Fibroblast of skin of left quadriceps (primary cell): ENCODE data around the gene GNB5.
A peak's percentile ranks its signal among the peaks of the same experiment; 100 is the strongest.
"Not testable (repeated sequence)": the region's sequence is repeated elsewhere in the genome, so short reads cannot be mapped to it uniquely, and the experiment has no call there.

Source experiments
- DNase-seq, 2 experiments: peaks; one replicate each; pipeline ENCODE4 v3.0.0-alpha.2; 2013; ENCODE audit warnings: low read depth in 2 of 2

Gene GNB5

DNA sequence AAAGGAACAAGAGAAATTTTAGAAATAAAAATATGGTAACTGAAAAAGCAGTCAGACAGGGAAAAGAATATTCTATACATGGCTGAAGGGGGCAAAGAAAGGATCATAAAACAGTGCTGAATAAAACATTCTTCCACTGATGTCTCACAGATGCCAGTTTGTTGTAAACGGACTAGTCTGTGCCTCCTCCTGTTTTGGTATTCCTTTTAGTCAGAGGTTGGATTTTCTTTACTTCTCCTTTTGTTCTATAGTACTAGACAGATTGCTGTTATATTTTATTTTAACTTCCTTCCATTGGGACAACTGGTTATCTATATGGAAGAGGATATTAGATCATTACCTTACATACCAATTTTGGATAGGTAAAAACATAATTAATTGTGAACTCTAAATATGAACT lies 16.0 kb upstream of the GNB5 start:
- DNase-seq: no peak

DNA sequence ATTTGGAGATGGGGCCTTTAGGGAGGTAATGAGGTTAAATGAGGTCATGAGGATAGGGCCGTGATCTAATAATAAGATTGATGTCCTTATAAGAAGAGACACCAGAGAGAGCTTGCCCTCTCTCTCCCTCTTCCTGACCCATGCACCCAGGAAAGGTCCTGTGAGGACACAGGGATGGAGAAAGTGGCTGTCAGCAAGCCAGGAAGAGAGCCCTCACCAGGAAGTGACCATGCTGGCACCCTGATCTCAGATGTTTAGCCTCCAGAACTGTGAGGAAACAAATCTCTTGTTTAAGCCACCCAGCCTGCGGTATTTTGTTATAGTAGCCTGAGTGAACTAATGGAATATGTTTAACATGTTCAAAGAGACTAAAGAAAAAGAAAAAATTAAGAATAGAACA lies 15.3 kb upstream of the GNB5 start:
- DNase-seq: no peak

DNA sequence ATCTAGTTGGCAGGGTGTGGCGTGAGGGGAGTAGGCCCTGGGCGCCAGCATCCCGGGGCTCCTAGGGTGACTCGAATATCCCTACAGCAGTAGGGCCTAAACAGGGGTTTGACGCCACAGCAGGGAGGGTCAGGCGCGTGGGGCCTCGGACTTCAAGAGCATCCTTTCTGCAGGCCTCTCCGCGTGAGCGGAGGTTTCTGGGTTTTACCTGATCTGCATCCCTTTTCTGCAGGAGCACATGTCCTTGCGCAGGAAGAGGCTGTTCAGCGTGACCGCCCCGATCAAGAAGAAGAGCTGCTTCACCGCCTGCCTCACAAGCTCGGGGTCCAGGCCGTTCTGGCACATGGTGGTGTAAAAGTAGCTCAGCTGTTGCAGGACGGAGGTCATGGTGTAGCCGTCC lies 13.5 kb upstream of the GNB5 start:
- no peak for DNase-seq

DNA sequence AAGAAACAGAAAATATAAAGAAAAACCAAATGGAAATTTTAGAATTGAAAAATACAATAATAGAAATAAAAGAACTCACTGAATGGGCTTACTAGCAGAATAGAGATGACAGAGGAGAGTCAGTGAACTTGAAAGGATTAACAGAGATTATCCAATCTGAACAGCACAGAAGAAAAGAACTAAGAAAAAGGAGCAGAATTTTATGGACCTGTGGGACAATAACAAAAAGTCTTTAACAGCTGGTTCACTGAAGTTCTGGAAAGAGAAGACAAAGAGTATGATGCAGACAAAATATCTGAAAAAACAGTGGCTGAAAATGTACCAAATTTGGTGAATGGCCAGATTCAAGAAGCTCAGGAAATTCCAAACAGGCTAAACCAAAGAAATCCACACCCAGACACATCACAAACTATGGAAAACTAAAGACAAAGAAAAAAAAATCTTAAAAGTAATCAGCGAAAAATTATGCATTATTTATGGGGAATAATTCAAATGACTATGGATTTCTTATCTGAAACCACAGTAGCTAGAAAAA lies 9.7 kb upstream of the GNB5 start:
- DNase-seq: no peak

DNA sequence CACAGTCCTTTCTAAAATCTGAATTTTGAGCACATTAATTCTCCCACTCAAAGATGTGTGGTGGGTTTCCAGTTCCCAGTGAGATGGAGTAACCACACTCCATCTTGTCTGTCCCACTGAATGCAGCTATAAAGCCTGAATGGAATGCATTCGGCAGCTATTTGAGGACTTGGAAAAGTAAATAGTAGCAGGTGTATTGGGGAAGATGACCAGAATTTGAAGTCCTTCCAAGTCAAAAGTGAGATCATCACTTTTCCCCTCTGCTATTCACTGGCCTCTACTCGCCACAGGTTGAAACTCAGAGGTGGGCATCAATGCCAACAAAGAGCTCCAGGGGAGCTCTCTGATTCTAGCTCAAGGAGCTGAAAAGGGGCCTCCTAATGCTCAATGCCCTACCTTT lies 8.1 kb upstream of the GNB5 start:
- DNase-seq: no peak

DNA sequence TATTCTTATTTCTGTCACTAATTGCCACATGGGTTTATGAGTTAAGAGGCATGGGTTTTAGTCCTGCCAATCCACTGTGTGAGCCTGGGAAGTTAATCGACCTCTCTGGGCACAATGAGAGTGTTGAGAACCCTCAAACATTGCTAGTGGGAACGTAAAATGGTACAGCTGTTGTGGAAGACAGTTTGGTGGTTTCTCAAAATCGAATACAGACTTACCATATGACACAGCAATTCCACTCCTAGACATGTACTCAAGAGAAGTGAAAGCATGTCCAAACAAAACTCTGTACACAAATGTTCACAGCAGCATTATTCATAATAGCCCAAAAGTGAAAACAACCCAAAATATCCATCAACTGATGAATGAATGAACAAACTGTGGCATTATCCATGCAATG lies 5.7 kb upstream of the GNB5 start:
- no peak for DNase-seq

DNA sequence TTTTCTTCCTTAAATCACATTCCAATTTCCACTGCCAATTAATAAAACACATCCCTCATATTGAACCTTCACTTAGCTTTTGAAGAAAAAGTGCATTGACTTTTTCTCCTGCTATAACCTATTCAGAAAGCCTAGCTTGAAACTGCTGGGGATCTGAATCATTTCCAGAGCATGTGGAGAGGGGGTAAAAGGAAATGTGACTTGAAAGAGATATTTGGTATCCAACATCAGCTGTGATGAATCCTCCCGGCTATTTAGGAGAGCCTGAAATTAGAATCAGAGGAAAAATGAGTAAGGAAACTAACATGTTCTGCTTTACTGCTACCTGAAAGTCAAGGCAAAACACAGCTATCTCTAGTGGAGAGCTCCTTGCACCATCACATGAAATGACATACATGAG lies 2.6 kb upstream of the GNB5 start:
- DNase-seq: no peak

DNA sequence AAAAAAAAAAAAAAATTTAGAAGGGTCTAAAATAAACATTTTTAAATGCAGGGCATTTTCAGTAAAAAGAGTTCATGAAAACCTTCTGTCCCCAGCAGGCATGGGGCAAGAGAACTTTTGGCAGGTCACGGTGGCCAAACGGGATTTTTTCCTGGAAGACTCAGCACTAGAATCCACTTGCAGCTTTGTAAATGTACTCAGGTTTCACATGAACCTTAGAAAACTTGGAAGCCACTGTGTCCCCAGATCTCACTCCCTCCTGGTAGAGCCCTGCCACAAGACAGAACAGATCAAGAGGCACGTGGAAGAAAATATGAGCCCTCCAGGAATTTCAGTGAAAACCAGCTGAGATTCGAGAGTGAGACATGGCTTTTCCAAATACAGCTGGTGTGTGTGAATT lies 2.1 kb upstream of the GNB5 start:
- no peak for DNase-seq

DNA sequence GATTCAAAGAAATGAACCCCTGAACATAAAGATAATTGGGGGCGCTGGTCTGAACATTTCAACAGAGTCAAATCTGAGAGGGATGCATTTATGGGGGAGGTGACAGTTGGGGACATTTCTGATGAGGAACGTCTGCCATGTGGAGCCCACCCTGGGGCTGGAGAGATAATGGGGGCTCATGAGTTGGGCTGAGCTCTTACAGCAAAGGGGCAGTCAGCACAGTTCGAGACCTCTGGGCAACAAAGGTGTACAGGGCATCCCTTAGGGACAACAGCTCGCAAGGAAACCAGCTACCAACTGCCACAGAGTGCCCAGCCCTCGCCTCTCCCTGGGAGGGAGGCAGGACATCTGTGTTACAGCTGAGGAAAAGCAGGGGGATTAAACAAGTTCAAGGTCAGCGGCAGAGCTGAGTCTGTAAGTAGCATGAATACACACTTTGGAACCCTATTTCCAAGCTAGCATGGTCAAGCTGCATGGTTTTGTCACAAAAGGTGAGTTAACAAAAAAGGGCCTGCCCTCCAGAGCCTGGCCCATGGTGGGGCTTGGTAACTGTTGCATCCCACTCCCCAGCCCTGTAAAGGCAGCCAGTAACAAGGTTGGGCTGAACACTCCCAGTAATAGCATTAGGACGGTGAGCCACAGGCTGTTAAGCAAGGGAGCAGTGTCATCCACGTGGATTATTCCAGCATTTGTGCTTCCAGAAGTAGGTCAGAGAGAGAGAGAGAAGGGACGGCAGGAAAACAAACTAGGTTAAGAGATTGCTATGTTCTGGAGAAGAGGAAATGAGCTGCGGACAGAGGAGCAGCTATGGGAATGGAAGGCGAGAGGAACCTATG lies 4.3 kb downstream of the GNB5 start:
- DNase-seq: no peak

DNA sequence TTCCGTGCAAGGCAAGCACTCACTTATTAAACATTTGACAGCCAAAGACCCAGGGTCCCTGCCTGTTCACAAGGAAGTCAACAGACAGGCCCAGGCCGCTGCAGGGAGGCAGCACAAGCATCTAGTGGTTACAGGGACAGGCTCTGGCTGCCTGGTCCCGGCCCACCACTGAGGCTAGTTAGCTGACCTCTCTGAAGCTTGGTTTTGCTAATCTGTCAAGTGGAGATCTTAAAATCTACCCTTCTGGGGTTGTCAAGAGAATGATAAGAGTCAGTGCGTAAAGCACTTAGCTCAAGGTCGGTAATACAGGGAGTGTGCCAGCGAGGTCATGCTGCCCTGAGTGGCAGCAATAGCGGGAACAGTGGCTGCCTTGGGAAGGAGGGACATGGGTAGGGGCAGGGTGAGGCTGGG lies 6.0 kb downstream of the GNB5 start:
- no peak for DNase-seq

DNA sequence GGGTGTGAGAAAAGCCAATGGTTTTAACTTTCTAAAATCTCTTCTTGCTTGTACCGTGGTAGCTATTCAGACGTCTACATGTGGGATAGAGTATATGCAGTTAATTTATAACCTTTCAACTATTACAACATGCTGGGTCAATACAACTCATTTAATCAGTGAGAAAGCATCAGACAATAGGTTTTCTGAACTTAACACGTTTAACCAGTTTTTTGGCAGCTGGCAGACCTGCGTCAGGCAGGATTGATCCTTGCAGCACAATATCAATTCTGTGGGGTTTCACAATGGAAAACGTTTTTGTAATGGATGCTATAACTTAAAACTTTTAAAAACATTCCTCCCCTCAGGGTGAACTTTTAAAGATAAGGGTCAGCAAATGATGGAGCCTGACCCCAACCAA lies 6.5 kb downstream of the GNB5 start:
- no peak for DNase-seq

DNA sequence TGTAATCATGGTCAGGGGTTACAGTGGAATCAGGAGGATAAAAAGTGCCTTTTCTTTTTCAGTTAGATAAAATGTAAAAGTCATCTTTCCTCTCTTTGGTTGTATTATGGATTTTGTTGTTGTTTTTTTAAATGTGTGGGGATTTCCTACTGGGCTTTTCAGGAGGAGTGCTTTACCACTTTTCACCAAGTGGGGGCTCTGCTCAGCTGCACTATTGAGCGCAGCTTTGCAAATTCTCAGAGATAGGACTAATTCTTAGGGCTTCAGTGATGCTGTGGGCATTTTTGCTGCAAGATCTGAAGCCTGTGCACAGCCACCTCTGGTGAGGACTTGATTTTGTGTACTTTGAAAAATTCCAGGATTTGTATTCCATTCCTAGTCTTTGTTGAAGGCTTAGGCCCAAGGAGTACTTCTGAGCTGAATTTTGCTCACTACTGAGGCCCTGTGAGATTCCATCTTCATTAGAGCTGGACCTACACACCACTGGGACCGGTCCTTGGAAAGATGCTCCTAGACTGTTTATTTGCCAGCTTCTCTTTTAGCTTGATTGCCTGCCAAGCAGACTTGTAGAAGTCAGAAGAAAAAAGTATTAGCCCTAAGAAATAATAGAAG lies 7.5 kb downstream of the GNB5 start:
- DNase-seq: no peak

DNA sequence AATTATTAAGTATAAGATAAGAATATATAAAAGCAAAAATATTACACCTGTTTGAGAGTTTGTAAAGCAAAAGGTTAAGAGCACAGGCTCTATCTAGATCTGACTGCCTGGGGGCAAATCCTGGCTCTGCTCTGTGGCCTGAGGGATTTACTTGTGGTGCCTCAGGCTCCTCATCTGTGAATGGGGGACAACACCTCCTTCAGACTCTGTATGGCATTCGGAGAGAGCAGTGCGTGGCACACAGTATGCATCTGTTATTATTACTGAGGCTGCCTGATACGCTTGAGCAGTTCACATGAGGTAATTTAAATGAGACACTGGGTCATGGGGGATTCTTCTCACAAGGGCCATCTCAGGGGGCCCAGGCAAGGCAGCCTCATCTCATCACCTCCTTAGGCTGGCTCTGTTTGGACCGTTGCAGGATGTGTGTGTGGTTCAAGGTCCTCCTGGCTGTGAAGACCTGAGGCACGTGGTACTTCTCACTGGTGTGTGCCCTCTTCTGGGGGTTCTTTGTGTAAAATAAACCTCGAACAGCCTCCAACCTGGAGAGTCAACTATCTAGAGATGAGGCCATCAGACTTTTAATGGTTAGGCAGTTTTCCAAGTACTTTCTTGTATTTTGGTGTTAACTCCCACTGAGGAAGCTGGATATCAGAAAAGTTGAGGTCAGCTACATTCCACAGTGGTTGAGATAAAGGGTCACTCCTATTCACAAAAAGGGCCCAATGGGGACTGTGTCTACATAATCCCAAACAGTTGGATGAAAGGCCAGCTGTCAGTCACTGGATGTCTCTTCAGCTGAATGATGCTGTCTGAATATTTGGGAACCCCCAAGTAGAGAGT lies 9.0 kb downstream of the GNB5 start:
- DNase-seq: no peak

DNA sequence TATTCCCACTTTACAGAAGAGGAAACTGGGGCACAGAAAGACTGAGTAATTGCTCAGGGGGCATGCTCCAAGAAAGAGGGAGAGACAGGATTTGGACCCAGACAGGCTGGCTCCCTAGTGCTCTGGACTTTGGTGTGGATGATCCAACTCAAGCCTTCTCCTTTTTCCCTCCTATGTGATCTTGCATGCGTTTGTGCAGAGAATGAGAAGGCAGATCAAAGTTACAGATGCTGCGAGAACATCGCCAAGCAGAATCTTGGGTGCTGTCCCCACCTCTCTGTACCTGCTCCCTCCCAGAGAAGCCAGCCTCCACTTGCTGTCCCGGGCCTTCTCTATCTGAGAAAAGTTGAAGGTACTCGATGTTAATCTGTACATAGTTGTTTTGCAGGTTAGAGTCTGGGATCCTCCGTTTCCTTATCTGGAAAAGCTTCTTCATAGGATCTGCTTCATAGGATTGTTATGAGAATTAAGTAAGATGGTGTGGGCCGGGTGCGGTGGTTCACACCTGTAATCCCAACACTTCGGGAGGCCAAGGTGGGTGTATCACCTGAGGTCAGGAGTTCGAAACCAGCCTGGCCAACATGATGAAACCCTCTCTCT lies 10.2 kb downstream of the GNB5 start:
- DNase-seq: no peak

DNA sequence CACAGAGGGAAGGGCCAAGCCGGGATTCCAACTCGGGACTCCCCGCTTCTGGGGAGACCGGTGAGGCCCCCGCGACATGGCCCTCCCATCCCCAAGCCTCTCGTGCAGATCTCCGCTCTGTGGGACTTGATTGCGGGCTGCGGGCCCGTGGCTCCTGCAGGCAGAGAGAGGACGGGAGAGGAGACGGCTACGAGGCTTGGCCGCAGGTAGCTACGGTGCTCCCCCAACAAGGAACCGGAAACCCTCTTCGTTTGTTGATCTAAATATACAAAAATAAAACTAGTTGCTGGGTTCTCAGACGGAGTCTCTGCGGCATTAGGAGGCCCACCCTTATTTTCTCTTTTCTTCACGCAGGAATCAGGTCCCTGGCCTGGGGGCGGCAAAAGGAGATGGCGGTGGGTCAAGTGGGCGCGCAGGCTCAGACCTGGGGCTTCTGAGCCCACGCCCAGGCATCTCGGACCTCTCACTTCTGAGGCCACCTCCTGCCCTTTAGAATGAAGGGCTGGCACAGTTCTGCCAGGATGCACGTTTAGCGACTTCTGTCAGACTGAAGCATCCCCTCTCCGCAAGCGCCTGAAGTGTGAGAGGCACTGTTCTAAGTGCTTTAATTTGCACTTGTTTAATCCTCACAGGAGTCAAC lies 10.9 kb downstream of the GNB5 start:
- DNase-seq: no peak

DNA sequence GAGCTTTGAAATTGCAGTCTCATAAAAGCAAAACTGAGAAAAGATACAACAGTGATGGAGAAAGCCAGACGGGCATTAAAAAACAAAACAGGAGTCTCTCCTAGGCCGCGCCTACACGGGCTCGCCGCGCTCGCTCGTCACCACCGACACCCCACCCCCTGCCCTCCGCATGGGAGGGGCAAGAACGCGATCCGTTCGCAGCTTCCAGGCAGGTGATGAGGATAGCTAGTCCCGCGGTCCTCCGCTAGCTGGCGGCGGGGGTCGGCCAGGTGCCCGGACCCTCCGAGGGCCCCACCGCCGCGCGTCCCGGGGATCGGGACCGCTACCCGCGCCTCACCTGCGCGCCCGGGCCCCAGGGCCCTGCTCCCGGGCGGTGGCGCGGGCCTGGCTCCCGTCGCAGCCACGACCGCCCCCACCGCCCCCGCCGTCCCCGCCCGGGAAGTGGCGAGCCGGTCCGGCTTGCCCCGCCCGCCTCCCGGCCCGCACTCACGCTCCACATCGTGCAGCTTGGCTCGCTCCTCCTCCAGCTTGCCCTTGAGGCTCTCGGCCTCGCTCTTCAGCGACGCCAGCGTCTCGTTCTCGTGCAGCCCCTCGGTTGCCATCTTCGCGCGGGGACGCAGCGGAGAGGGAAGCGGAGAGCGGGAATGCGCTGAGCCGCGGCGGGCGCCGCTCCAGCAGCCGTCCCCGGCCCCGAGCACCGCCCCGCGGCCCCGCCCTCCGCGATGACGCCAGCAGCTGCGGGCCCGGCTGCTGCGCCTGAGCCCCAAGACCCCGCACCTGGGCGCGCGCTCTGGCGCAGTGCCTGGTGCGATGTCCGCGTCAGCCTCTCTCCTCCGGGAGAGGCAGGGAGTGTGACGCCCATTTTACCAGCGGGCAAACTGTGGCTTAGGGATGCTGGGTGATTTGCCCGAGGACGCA lies 11.7 kb downstream of the GNB5 start:
- peak; percentile 32 to 38 for DNase-seq

DNA sequence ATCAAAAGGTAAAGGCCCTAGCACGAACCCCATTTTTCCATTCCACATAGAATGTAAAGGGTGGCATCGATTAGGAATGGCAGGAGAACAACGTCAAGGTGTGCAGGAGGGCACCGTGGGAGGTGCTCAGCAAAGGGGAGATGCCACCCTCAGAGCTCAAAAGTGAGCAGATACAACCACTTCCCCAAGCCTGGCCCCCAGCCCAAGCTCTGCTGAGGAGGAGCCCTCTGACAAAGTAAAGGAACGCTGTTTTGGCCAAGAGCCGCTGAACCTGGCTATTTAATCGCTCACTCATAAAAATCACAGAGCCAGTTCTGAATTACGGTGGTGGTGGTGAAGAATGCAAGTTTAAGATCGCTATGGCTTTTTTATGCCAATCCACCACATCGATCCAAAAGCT lies 12.4 kb downstream of the GNB5 start:
- no peak for DNase-seq

DNA sequence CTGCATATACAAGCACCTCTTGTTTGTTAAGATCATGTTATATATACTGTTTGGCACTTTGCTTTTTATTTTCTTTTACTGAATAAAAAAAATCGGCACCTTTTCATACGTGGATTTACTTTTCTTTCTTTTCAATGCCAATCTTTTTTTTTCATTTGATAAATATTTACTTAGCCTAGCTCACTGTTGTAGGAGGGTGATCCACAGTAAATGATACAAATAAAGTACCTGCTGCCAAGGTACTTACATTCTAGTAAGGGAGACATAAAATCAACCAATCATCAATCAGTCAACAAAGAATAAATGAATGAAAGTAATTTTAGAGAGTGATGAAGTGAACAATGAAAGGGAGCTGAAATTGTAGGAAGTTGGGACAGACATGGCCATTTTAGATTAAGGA lies 18.3 kb downstream of the GNB5 start:
- no peak for DNase-seq

DNA sequence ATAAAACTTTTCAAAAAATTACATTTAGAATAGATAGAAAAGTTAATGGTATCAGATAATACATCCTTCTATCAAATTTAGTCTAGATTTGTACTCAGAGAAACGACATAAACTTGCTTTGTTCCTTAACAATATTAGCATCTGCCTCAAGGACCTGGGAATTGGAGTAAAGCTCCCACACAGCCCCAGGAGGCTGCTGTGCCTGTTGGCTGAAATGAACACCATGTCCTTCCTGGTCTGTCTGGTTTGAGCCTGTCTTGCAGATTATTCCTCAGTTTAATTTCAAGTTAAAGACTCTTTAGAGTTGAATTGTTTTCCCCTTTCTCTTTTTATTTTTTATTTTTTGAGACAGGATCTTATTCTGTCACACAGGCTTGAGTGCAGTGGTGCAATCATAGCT lies 19.4 kb downstream of the GNB5 start:
- no peak for DNase-seq

DNA sequence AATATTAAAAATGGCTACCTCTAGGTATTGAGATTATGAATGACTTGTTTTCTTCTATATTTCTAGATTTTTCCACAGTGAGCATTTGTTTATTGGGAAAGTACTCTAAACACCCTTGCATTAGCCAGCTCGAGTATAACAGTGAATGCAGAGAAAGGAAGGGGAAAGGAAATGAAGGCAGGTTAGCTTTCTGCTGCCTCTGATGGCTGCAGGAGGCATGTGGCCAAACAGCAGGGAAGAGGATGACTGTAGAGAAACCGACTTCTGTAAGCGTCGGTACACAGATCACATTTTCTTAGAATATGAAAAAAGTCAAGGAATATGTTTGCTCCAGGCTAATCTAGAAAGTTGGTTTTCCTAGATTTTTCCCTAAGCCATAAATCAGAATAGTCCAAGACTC lies 19.8 kb downstream of the GNB5 start:
- DNase-seq: no peak

DNA sequence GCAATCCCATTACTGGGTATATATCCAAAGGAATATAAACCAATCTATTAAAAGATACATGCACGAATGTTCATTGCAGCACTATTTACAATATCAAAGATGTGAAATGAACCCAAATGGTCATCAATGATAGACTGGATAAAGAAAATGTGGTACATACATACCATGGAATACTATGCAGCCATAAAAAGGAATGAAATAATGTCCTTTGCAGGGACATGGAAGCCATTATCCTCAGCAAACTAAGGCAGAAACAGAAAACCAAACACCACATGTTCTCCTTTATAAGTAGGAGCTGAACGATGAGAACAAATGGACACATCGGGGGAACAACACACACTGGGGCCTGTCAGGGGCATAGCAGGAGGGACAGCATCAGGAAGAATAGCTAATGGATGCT lies 21.0 kb downstream of the GNB5 start:
- DNase-seq: not testable (repeated sequence)
